A549 (cell line): ENCODE measurements around the gene GAK. TPM values are rescaled to one million over a fixed set of nuclear protein-coding genes. Genes with fewer than 3 reads are reported as not detected.
"Not testable (repeated sequence)": the region's sequence is repeated elsewhere in the genome, so short reads cannot be mapped to it uniquely, and the experiment has no call there.

Experiments used
- ATAC-seq, 2 experiments: fragments of 200-7000 bp in 1 of 2; fragments of >200 bp in 1 of 2; cut with Nextera tagmentation in 1 of 2; cut with Tn5 transposase in 1 of 2; 3 replicates each; pipeline versions ENCODE4 v1.8.0 to v1.9.1; 2018 to 2020; ENCODE audit warnings: mild to moderate bottlenecking in 1 of 2, moderate library complexity in 1 of 2
- CTCF ChIA-PET: fragments of 300-600 bp; sonication (Branson Sonifier 250); formaldehyde crosslinking; extraction: SDS; loops from one replicate; lab custom pipeline; 2021; ENCODE audit warnings: antibody characterized with exemption, inconsistent platforms; lab: Yijun Ruan, JAX
- POLR2A ChIA-PET: fragments of 350-600 bp; formaldehyde crosslinking; extraction: SDS; loops from one replicate; lab custom pipeline; 2021; ENCODE audit warnings: antibody characterized with exemption, inconsistent platforms; lab: Yijun Ruan, JAX
- DNase-seq, 2 experiments: peaks; one replicate each; pipeline versions ENCODE4 v3.0.0 to v3.0.0-alpha.2; 2011 to 2016; ENCODE audit warnings: low read depth in 1 of 2, low spot score in 1 of 2
- FAIRE-seq: peaks from 2 replicates; lab custom pipeline; 2011; peaks lifted over from hg19 to GRCh38; lab: Jason Lieb, UNC
- H3K27ac ChIP-seq, 2 experiments: fragments of >200 bp; sonication (Bioruptor Twin); formaldehyde crosslinking; 3 replicates each; pipeline ENCODE4 v1.5.1; 2016 to 2017
- H3K4me1 ChIP-seq: fragments of >200 bp; sonication (Bioruptor Twin); formaldehyde crosslinking; 3 replicates; pipeline ENCODE4 v1.6.1; 2016
- H3K4me2 ChIP-seq: fragments of >200 bp; sonication (Bioruptor Twin); formaldehyde crosslinking; 3 replicates; pipeline ENCODE4 v1.6.1; 2016
- H3K4me3 ChIP-seq: fragments of >200 bp; sonication (Bioruptor Twin); formaldehyde crosslinking; 3 replicates; pipeline ENCODE4 v1.5.1; 2016
- H3K9me3 ChIP-seq: fragments of >200 bp; sonication (Bioruptor Twin); formaldehyde crosslinking; 3 replicates; pipeline ENCODE4 v1.6.1; 2016
- BHLHE40 ChIP-seq: IDR thresholded peaks from 2 replicates; pipeline ENCODE4 v1.6.1; 2012; ENCODE audit warnings: low read depth, low read length, inconsistent platforms
- CBX2 ChIP-seq: fragments of 200-600 bp; sonication (generic); IDR thresholded peaks from 2 replicates; pipeline ENCODE4 v1.6.1; 2016; ENCODE audit warnings: low read depth, mild to moderate bottlenecking, borderline replicate concordance
- CEBPB ChIP-seq, 2 experiments: fragments of >200 bp in 1 of 2; sonication (Bioruptor Twin) in 1 of 2; formaldehyde crosslinking in 1 of 2; IDR thresholded peaks; 2 replicates each; pipeline ENCODE4 v1.6.1; 2012 to 2016
- CHD4 ChIP-seq: fragments of 200-600 bp; sonication (generic); IDR thresholded peaks from 2 replicates; pipeline ENCODE4 v1.6.1; 2016; ENCODE audit warnings: antibody characterized with exemption, mild to moderate bottlenecking, borderline replicate concordance
- FOSB ChIP-seq: fragments of 250-450 bp; sonication (Bioruptor Pico); IDR thresholded peaks from 2 replicates; pipeline ENCODE4 v1.5.0; 2020; ENCODE audit warnings: mild to moderate bottlenecking, moderate library complexity
- FOSL2 ChIP-seq, 2 experiments: fragments of 450-650 bp in 1 of 2; fragments of >200 bp in 1 of 2; sonication (Bioruptor Twin) in 1 of 2; formaldehyde crosslinking; IDR thresholded peaks; 2 replicates each; pipeline versions ENCODE4 v1.5.0 to v1.6.1; 2016 to 2020; ENCODE audit warnings: mild to moderate bottlenecking in 1 of 2, moderate library complexity in 1 of 2
- FOXS1 ChIP-seq: fragments of 250-450 bp; sonication (Bioruptor Pico); IDR thresholded peaks from 2 replicates; pipeline ENCODE4 v1.5.0; 2020; ENCODE audit warnings: mild to moderate bottlenecking, moderate library complexity
- GATA3 ChIP-seq: IDR thresholded peaks from 2 replicates; pipeline ENCODE4 v1.6.1; 2012; ENCODE audit warnings: borderline replicate concordance
- HEYL ChIP-seq: fragments of 250-450 bp; sonication (Bioruptor Pico); IDR thresholded peaks from 2 replicates; pipeline ENCODE4 v1.8.0; 2021; ENCODE audit warnings: mild to moderate bottlenecking, moderate library complexity
- HOXB13 ChIP-seq: fragments of 250-450 bp; sonication (Bioruptor Pico); IDR thresholded peaks from 2 replicates; pipeline ENCODE4 v1.5.0; 2020; ENCODE audit warnings: low read depth, mild to moderate bottlenecking, moderate library complexity
- JUNB ChIP-seq: fragments of >200 bp; sonication (Bioruptor Twin); formaldehyde crosslinking; IDR thresholded peaks from 2 replicates; pipeline ENCODE4 v1.6.1; 2016
- KDM5A ChIP-seq: fragments of 200-600 bp; sonication (generic); IDR thresholded peaks from 2 replicates; pipeline ENCODE4 v1.6.1; 2016; ENCODE audit warnings: antibody characterized with exemption, mild to moderate bottlenecking
- NR3C1 ChIP-seq: fragments of >200 bp; sonication (Bioruptor Twin); formaldehyde crosslinking; IDR thresholded peaks from 3 replicates; pipeline ENCODE4 v1.6.1; 2017
- RARB ChIP-seq: fragments of 250-450 bp; sonication (Bioruptor Pico); IDR thresholded peaks from 2 replicates; pipeline ENCODE4 v1.8.0; 2021; ENCODE audit warnings: mild to moderate bottlenecking, moderate library complexity
- RCOR1 ChIP-seq: fragments of 150-350 bp; IDR thresholded peaks from 2 replicates; pipeline ENCODE4 v1.6.1; 2014; ENCODE audit warnings: antibody characterized with exemption, low read length, low read depth
- RFX5 ChIP-seq: fragments of 450-650 bp; IDR thresholded peaks from 2 replicates; pipeline ENCODE4 v1.7.1; 2014; ENCODE audit warnings: antibody characterized with exemption, mild to moderate bottlenecking, moderate library complexity
- TP53 ChIP-seq: fragments of 250-450 bp; sonication (Bioruptor Pico); IDR thresholded peaks from 2 replicates; pipeline ENCODE4 v1.5.0; 2021; ENCODE audit warnings: mild to moderate bottlenecking, moderate library complexity
- ZC3H11A ChIP-seq: fragments of 450-650 bp; IDR thresholded peaks from 2 replicates; pipeline ENCODE4 v1.6.1; 2014; ENCODE audit warnings: antibody characterized with exemption, mild to moderate bottlenecking
- ZNF302 ChIP-seq: fragments of 250-450 bp; sonication (Bioruptor Pico); IDR thresholded peaks from 2 replicates; pipeline ENCODE4 v1.9.0; 2021; ENCODE audit warnings: inconsistent platforms, mild to moderate bottlenecking, moderate library complexity
- WGBS: methylation state at CpG from one replicate; pipeline ENCODE4 v1.1.6; 2017; ENCODE audit errors: missing lambda C conversion rate; 5-methylcytosine and 5-hydroxymethylcytosine counted together
- polyA plus RNA-seq, 4 experiments: library from polyadenylated mRNA; depleted of rRNA in 3 of 4; stranded (reverse); fragments of >200 nt; fragmentation: RNase III in 1 of 4; extraction: RNeasy Plus Mini Kit Qiagen cat#74134 plus additional on column Dnase treatment in 1 of 4; gene quantifications; 2 replicates in 3 of 4; 3 replicates in 1 of 4; pipeline ENCODE4 v1.2.3, GENCODE V29; 2011 to 2017
- TF ChIP-seq, protein P1 (sequence below): fragments of 150-350 bp; IDR thresholded peaks from 2 replicates; pipeline ENCODE4 v1.6.1; 2014; ENCODE audit warnings: low read depth, mild to moderate bottlenecking, low read length
- TF ChIP-seq, protein P2 (sequence below): IDR thresholded peaks from 2 replicates; pipeline ENCODE4 v1.6.1; 2012
- TF ChIP-seq, protein P3 (sequence below): fragments of >200 bp; sonication (Bioruptor Twin); formaldehyde crosslinking; IDR thresholded peaks from 3 replicates; pipeline ENCODE4 v1.5.1; 2016

GAK gene
- polyA plus RNA-seq, 2 of the 4 experiments (the other 2 are of a cell fraction): 13.8 to 34.3 TPM

DNA sequence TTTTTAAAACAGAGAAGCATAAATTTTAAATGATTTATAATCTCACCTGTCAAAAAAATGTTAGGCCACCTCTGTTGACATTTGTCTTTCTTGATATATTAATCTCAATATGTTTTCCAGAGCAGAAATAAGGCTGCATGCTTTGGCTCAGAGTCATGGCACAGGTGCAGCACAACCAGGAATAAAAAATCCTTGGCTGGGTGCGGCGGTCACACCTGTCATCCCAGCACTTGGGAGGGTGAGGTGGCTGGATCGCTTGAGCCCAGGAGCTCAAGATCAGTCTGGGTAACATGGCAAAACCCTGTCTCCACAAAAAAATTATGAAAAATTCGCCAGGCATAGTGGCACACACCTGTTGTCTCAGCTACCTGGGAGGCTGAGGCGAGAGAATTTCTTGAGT is 124.3 kb downstream of the GAK start:
- H3K4me1 ChIP-seq: no peaks in the 10 kb centered on the region
- ChIA-PET CTCF (no interaction called here), POLR2A (no interaction called here)
- H3K4me2 ChIP-seq: no peak overlapping the region
- TF ChIP-seq FOXS1 (CRISPR knock-in tag): no peak
- no peak for TF ChIP-seq RARB (CRISPR knock-in tag)
- TF ChIP-seq CHD4: no peak
- no peak for TF ChIP-seq ZC3H11A
- TF ChIP-seq, protein P1, sequence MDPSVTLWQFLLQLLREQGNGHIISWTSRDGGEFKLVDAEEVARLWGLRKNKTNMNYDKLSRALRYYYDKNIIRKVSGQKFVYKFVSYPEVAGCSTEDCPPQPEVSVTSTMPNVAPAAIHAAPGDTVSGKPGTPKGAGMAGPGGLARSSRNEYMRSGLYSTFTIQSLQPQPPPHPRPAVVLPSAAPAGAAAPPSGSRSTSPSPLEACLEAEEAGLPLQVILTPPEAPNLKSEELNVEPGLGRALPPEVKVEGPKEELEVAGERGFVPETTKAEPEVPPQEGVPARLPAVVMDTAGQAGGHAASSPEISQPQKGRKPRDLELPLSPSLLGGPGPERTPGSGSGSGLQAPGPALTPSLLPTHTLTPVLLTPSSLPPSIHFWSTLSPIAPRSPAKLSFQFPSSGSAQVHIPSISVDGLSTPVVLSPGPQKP: no peak
- no peak for TF ChIP-seq FOSB
- no peak for TF ChIP-seq ZNF302 (CRISPR knock-in tag)
- no peak for TF ChIP-seq CBX2
- no peak for TF ChIP-seq NR3C1
- no peak for TF ChIP-seq KDM5A
- TF ChIP-seq CEBPB (IDR thresholded peaks at IDR 0.05): no peak
- TF ChIP-seq GATA3: no peak
- TF ChIP-seq JUNB: no peak
- no peak for TF ChIP-seq HEYL (CRISPR knock-in tag)
- H3K9me3 ChIP-seq: no peaks in the 10 kb centered on the region
- WGBS: 68% methylated on average over 5 of the region's 5 CpGs
- H3K4me3 ChIP-seq: no peak overlapping the region
- no peak overlapping the region for H3K27ac ChIP-seq
- no peak for DNase-seq
- FAIRE-seq: no peak
- ATAC-seq: no peak

DNA sequence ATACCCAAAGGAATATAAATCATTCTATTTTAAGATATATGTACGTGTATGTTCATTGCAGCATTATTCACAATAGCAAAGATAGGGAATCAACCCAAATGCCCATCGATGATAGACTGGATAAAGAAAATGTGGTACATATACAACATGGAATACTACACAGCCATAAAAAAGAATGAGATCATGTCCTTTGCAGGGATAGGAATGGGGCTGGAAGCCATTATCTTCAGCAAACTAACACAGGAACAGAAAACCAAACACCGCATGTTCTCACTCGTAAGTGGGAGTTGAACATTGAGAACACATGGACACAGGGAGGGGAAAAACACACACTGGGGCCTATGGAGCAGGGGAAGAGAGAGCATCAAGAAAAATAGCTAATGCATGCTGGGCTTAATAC is 125.1 kb downstream of the GAK start:
- FAIRE-seq, H3K9me3 ChIP-seq, ATAC-seq, H3K4me3 ChIP-seq, CTCF ChIA-PET, DNase-seq, H3K4me1 ChIP-seq, POLR2A ChIA-PET, H3K4me2 ChIP-seq, H3K27ac ChIP-seq: not testable (repeated sequence)
- 59% methylated on average over 4 of the region's 4 CpGs for WGBS

DNA sequence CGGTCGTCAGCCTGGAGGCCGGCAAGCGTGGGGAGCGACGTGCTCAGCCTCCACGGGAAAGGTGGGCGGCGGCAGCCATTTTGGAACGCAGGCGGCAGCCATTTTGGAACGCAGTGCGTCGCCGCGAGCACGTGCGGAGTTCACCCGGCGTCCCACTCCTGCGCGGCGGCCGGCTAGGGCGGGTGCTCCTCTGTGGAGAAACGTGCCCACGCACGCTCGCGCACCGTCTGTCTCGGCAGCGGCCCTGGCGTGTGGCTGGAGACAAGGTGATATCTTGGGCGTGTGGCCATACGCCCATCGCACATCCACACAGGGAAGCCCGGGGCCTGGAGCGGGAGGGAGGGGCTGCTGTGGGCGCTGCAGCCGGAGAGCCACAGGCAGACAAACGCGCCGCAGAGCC is 127.3 kb downstream of the GAK start:
- DNase-seq (no peak), FAIRE-seq (no peak), ATAC-seq (no peak)
- H3K4me2 ChIP-seq: no peak overlapping the region
- ChIA-PET CTCF (no interaction called here), POLR2A (no interaction called here)
- H3K27ac ChIP-seq: no peak overlapping the region
- no peaks in the 10 kb centered on the region for H3K4me1 ChIP-seq
- TF ChIP-seq BHLHE40 (no peak), CEBPB (IDR thresholded peaks at IDR 0.05) (no peak), TP53 (CRISPR knock-in tag) (no peak), HOXB13 (CRISPR knock-in tag) (no peak), RCOR1 (no peak), FOSL2 (IDR thresholded peaks at IDR 0.05) (no peak), FOSL2 (CRISPR knock-in tag; IDR thresholded peaks at IDR 0.05) (no peak), RFX5 (no peak), FOSB (no peak)
- TF ChIP-seq, protein P2, sequence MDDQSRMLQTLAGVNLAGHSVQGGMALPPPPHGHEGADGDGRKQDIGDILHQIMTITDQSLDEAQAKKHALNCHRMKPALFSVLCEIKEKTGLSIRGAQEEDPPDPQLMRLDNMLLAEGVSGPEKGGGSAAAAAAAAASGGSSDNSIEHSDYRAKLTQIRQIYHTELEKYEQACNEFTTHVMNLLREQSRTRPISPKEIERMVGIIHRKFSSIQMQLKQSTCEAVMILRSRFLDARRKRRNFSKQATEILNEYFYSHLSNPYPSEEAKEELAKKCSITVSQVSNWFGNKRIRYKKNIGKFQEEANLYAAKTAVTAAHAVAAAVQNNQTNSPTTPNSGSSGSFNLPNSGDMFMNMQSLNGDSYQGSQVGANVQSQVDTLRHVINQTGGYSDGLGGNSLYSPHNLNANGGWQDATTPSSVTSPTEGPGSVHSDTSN: no peak
- TF ChIP-seq, protein P3, sequence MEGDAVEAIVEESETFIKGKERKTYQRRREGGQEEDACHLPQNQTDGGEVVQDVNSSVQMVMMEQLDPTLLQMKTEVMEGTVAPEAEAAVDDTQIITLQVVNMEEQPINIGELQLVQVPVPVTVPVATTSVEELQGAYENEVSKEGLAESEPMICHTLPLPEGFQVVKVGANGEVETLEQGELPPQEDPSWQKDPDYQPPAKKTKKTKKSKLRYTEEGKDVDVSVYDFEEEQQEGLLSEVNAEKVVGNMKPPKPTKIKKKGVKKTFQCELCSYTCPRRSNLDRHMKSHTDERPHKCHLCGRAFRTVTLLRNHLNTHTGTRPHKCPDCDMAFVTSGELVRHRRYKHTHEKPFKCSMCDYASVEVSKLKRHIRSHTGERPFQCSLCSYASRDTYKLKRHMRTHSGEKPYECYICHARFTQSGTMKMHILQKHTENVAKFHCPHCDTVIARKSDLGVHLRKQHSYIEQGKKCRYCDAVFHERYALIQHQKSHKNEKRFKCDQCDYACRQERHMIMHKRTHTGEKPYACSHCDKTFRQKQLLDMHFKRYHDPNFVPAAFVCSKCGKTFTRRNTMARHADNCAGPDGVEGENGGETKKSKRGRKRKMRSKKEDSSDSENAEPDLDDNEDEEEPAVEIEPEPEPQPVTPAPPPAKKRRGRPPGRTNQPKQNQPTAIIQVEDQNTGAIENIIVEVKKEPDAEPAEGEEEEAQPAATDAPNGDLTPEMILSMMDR: no peak
- no peak overlapping the region for H3K4me3 ChIP-seq
- WGBS: 87% methylated on average over 23 of the region's 44 CpGs
- no peaks in the 10 kb centered on the region; the same call in 2 of the 3 replicates for H3K9me3 ChIP-seq
